Measurements from ENCODE around the gene MMP21.

DNA sequence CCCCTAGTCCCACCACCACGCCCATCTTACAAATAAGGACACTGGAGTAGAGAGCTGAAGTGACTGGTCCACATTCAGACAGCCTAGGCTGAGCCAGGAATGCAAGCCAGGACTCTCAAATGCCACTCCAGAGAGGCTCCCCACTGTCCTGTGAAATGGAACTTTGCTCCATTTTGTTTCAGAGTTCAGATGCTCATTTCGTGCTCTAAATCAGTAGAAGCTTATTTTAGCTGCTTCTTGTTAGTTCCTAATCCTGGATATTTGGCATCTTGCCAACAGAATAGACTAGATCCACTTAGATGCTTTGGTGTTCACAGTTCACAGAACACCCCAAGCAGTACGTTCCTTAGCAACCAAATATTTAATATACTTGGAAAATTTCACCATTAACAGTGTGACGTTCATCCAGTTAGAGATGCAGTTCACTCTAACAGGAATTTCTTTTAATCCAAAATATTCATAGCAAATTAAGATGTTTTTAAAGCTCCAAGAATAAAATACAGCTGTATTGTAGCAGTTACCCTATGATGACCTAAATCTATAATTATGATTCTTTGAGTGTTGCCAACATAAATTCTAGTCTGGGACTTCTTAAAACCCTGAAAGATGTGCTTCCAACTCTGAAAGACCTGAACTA is 7.3 kb downstream of the MMP21 start:
- no peak for TF ChIP-seq GATA2 (IDR thresholded peaks at IDR 0.05; ENCODE audit: low read depth, low read length)
- TF ChIP-seq GATA3 (IDR thresholded peaks at IDR 0.05; ENCODE audit: low read depth, low read length), result no peak

Measured in SH-SY5Y (cell line).